Kidney epithelial cell (primary cell): Measurements from ENCODE around the gene LARGE2. TPM values are rescaled to one million over a fixed set of nuclear protein-coding genes. Genes with fewer than 3 reads are reported as not detected.

Experiments used
- DNase-seq: peaks from one replicate; pipeline ENCODE4 v3.0.0-alpha.2; 2010; ENCODE audit warnings: low read depth
- H3K27me3 ChIP-seq: 2 replicates; pipeline ENCODE4 v1.6.0; 2011; ENCODE audit warnings: low read length; ENCODE audit not compliant: control insufficient read depth, insufficient read depth
- H3K36me3 ChIP-seq: 2 replicates; pipeline ENCODE4 v1.5.1; 2011; ENCODE audit warnings: low read length; ENCODE audit not compliant: control insufficient read depth, insufficient read depth
- H3K4me3 ChIP-seq: 2 replicates; pipeline ENCODE4 v1.5.1; 2011; ENCODE audit warnings: low read depth, mild to moderate bottlenecking, control low read depth, low read length
- CTCF ChIP-seq: IDR thresholded peaks from 2 replicates; pipeline ENCODE4 v1.5.1; 2011; ENCODE audit warnings: mild to moderate bottlenecking, moderate library complexity, low read length, control low read depth, inconsistent platforms; ENCODE audit not compliant: insufficient read depth, poor library complexity, severe bottlenecking
- total RNA-seq: library from RNA; depleted of rRNA; stranded (reverse); fragments of >200 nt; gene quantifications from 2 replicates; pipeline ENCODE4 v1.2.3, GENCODE V29; 2015

Gene LARGE2
- 10.9 and 11.2 TPM in 2 replicates for total RNA-seq

DNA sequence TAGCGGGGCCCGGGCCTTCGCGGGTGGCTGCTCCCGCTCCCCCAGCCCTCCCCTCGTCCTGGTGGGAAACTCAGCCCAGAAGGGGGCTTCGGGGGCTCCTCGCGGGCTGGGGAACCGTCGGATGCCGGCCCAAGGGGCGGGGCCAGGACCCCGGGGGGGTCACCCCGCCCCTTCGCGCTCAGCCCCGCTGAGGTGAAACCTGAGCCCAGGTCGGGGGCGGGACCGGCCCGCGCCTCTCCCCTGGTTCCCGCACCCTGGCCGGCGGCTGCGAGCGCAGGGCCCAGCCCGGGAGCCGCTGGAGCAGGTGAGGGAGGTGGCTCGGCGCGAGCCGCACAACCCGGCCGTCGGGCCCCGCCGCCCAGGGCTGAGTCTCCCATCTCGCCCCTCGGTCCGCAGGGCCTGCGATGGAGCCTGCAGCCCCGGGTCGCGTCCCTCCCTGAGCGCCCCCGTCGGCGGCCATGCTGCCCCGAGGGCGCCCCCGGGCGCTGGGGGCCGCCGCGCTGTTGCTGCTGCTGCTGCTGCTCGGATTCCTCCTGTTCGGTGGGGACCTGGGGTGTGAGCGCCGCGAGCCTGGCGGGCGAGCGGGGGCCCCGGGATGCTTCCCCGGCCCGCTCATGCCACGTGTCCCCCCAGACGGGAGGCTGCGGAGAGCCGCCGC is at the start of gene LARGE2:
LARGE2 (plus strand) TSS at position 232 of the 658 bp plus-strand sequence; CDS start at position 459, 227 bp downstream.
- Histone ChIP-seq H3K4me3 (peak within 1 kb of the TSS; percentile 14), H3K27me3 (peaks cover 39% of the 10 kb centered on the region), H3K36me3 (no peaks in the 10 kb centered on the region)
- TF ChIP-seq CTCF = no peak
- no peak for DNase-seq

DNA sequence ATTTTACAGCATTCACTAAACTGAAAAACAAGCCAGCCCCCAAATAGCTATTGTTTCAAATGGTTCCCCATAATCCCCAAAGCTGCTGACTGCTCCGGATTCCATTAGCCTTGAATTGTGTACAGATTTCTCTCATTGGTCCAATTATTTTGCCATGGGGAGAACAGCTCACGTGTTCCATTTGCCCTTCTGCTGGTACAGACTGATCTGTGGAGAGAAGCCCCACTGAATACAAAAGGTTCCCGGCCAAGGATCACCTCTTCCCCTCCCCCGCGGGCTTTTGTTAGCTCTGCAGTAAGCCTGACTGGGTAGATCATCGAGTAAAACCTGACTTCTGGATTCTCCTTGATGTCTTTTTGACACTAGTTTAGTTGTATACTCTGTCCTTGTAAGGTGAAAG is 46.1 kb upstream of the LARGE2 start:
- no peak for DNase-seq
- peaks cover 4% of the 10 kb centered on the region for H3K36me3 ChIP-seq
- H3K4me3 ChIP-seq = no peak overlapping the region
- no peak for TF ChIP-seq CTCF
- H3K27me3 ChIP-seq = no peaks in the 10 kb centered on the region

DNA sequence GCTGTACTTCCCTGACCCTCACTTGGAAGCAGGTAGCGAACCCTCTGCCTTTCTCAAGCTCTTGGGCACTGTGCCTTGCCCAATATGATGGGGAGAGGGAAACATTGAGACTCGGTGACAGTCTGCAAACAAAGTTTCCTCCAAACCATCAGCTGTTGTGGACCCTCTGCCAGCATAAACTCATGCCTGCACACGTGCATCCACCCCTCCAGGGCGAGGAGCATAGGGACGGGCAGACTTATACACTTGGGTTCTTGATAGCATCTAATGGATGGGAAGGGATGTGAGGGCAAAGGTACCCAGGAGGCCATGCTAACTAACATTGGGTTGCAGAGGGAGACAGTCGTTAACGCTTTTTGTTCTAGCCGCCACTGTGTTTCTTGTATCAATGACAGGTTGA is 45.2 kb upstream of the LARGE2 start:
- no peak for DNase-seq
- Histone ChIP-seq H3K4me3 (no peak overlapping the region), H3K36me3 (peaks cover 2% of the 10 kb centered on the region), H3K27me3 (no peaks in the 10 kb centered on the region)
- TF ChIP-seq CTCF = no peak

- Histone ChIP-seq H3K27me3 (no peaks in the 10 kb centered on the region), H3K4me3 (no peak overlapping the region), H3K36me3 (peaks cover 2% of the 10 kb centered on the region)
- no peak for DNase-seq
- TF ChIP-seq CTCF = no peak
These were observed 44.6 kb upstream of the LARGE2 start for GRCh38 chr11:45877845-45878244.

- H3K27me3 ChIP-seq = no peaks in the 10 kb centered on the region
- no peak for TF ChIP-seq CTCF
- H3K36me3 ChIP-seq = peaks cover 2% of the 10 kb centered on the region
- no peak for DNase-seq
- H3K4me3 ChIP-seq = no peak overlapping the region
These were observed 42.4 kb upstream of the LARGE2 start for GRCh38 chr11:45879803-45880686.
